ENCODE results near the gene MPEG1. TPM values are rescaled to one million over a fixed set of nuclear protein-coding genes. Genes with fewer than 3 reads are reported as not detected.

Gene MPEG1, protein sequence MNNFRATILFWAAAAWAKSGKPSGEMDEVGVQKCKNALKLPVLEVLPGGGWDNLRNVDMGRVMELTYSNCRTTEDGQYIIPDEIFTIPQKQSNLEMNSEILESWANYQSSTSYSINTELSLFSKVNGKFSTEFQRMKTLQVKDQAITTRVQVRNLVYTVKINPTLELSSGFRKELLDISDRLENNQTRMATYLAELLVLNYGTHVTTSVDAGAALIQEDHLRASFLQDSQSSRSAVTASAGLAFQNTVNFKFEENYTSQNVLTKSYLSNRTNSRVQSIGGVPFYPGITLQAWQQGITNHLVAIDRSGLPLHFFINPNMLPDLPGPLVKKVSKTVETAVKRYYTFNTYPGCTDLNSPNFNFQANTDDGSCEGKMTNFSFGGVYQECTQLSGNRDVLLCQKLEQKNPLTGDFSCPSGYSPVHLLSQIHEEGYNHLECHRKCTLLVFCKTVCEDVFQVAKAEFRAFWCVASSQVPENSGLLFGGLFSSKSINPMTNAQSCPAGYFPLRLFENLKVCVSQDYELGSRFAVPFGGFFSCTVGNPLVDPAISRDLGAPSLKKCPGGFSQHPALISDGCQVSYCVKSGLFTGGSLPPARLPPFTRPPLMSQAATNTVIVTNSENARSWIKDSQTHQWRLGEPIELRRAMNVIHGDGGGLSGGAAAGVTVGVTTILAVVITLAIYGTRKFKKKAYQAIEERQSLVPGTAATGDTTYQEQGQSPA
- not detected in 2 replicates for total RNA-seq (2014; rRNA removed; shearing (Covaris generic); ENCODE audit: low replicate concordance)

DNA sequence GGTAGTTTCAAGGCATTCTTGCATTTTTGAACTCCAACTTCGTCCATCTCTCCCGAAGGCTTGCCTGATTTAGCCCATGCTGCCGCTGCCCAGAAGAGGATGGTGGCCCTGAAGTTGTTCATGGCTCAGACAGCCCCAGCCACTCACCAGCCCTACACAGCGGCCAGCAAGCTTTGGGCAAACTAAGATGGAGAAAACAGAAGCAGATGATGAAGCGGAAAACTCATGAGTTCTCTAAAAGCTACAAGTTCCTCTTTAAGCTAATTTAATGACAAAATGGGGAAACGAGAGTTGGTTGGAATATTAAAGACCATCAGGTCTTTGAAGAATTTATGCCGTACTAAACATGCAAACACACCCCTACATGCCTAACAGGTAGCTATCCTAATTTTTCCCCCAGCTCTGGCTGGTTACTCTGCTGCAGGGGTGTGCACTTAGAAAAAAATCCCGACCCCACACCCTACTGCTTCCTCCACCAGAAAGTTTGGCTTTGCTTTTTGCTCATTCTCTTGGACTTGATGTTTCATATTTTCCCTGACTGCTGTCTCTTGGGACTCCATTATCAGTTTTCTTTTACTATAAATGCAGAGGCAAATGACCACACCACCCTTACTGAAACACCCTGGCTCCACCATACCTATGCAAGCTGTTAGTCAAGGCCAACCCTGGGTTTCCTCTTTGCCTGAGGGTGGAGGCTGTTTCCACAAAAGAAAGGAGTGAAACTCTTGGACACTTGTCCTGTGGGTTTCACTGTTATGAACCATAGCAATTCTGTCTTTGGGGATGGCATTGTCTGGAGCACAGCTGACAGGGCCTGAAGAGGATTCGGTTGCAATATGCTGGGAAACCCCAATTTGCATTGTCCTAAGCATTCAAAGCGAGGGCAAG is at the start of gene MPEG1:
TSS of gene MPEG1 (minus strand) at position 184 of the 888 bp plus-strand sequence. CDS start at position 122, 62 bp downstream.
- DNase-seq (ENCODE audit: low read depth): no peak
- in situ Hi-C loops (cut with HindIII; ENCODE audit: low pct_unique_long_range_greater_than_20kb, low sequenced_read_pairs): no loop called here

DNA sequence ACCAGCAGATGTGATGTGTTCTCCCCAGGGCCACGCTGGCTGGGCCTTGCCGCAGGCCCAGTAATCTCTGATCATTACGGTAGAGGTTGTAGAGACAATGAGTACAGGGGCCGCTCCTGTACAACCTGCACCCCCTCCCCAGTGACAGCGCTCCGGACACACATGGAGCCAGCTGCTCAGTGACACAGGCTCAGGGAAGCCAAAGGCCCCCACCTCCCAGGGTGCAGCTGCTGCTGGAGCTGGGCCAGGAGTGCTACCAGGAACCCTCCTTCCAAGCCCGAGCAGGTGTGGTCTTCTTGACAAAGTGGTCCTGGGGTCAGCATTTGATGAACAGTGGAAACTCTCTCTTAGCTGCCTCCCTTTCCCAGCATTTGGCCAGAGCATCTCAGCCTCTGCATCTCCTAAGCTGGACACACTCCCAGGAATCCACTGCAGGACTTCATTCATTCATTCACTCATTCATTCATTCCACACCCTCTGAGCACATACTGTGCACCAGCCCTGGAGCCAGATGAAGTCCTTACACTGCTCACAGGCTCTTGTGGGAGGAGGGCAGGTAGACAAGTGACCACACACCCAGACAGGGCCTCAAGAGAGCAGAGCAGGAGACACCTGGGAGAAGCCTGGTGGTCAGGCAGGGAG is 49.6 kb upstream of the MPEG1 start:
- in situ Hi-C loops (cut with HindIII; ENCODE audit: low pct_unique_long_range_greater_than_20kb, low sequenced_read_pairs): no loop called here
- no peak for DNase-seq (ENCODE audit: low read depth)

DNA sequence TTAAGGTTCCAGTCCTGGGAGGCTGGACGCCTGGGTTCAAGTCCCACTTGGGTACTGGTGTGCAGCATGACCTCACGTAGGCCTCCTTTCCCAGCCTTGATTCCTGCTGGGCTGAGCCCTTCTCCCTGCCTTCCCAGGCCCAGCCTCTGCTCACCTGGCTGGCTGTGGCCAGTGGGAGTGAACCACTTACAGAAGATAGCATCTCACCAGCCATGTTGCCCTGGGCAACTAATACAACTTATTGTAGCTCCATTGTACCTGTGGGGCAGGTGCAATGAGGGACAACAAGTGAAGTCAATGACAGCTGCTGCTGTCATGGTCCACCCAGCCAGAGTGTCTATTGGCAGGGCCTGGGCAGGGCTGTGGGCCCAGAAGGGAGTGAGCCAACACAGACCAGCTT is 48.4 kb upstream of the MPEG1 start:
- DNase-seq (ENCODE audit: low read depth): no peak
- in situ Hi-C loops (cut with HindIII; ENCODE audit: low pct_unique_long_range_greater_than_20kb, low sequenced_read_pairs): no loop called here

DNA sequence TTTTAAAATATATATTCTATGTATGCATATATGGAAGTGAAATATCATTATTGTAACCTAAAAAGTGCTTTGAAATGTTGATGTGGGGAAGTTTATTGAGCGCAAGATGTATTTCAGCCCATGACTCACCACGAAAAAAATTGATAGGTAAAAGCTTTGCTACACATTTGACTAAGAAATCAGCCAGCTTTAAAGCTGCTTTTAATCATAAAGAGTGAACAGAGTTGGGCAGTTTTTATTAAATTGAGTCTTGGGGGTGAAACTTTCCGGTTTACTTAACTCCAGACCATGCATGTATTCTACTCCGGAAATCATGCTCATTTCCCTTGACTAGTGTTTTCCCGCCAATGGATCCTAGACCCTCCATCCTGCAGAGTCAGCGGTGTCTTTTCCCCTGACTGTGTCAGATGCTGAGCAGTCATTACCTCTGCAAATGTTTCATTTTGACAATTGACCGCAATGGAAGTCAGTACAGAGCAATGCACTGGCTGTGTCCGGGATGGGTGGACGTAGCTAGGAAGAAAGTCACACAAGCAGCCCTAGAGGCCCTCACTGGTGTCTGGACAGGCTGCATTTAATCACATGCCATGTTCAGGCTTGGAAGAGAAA is 47.2 kb upstream of the MPEG1 start:
- DNase-seq (ENCODE audit: low read depth): no peak
- in situ Hi-C loops (cut with HindIII; ENCODE audit: low pct_unique_long_range_greater_than_20kb, low sequenced_read_pairs): no loop called here

DNA sequence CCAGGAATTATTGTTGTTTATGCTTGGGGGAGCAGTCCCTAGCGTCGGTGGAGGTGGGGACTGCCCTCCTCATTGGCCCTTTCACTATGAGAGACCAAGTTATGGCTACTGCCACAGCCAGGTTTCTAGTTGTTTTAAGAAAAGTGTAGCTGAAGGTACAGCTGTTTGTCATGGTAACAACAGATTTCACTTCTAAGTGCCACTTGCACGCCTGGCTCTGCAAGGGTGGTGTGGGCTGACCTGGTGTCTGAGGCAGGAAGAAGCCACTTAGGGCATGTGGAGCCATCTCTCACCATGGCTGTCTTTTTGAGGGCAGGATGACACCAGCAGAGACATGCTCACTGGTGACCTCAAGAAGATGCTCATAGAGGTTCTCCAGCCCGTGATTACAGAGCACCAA is 46.3 kb upstream of the MPEG1 start:
- in situ Hi-C loops (cut with HindIII; ENCODE audit: low pct_unique_long_range_greater_than_20kb, low sequenced_read_pairs): no loop called here
- DNase-seq (ENCODE audit: low read depth): no peak

DNA sequence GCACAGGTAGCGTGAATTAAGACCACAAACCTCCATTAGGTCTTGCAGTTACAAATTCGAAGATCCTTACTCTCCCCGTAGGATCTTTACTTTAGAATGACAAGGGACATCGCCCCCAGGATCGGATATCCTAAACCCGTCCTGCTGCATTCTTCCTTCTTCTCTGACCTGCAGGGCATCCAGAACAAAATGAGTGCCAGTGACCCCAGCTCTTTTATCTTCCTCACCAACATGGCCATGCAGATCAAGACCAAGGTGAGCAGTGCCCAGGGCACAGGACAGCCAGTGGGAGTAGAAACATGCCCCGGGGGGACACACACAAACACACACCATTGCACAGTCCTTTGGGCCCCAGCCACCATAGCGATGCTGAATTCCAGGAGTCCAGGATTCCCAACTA is 42.6 kb upstream of the MPEG1 start:
- in situ Hi-C loops (cut with HindIII; ENCODE audit: low pct_unique_long_range_greater_than_20kb, low sequenced_read_pairs): no loop called here
- DNase-seq (ENCODE audit: low read depth): no peak

DNA sequence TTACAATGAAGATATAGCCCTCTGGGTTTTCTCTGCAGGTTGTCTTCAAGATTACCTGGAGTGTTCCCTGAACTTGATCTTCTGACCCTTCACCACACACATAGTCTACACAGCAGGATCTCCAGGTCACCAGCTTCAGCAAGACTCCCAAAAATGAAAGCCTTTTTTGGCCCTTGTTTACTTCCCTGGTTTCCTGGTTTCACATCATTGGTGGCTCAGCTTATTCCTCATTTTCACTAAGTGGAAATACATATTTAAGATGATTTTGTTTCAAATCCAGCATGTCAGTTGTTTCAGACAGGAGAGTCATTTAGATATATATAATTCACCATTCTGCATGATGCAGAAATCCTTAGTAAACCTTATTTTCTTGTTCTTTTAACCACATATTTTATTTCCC is 41.6 kb upstream of the MPEG1 start:
- in situ Hi-C loops (cut with HindIII; ENCODE audit: low pct_unique_long_range_greater_than_20kb, low sequenced_read_pairs): no loop called here
- DNase-seq (ENCODE audit: low read depth): no peak

DNA sequence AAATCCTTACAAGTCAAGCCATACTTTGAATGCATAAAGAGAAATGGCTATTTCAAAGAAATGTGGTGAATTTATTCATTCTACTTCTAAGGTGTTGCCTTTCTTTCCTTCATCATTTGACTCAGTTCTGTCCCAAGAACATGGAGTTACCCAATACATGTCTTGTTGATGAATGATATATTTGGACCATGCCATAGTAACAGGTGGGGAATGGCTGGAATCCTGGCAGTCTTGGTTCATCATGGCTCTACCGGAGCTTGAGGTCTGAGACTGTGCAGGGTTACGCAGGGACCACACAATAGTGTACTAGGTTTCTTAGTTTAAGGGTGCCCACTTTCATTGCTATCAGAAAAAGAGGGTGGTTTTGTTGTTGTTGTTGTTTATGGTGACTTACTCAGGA is 40.3 kb upstream of the MPEG1 start:
- DNase-seq (ENCODE audit: low read depth): no peak
- in situ Hi-C loops (cut with HindIII; ENCODE audit: low pct_unique_long_range_greater_than_20kb, low sequenced_read_pairs): no loop called here

DNA sequence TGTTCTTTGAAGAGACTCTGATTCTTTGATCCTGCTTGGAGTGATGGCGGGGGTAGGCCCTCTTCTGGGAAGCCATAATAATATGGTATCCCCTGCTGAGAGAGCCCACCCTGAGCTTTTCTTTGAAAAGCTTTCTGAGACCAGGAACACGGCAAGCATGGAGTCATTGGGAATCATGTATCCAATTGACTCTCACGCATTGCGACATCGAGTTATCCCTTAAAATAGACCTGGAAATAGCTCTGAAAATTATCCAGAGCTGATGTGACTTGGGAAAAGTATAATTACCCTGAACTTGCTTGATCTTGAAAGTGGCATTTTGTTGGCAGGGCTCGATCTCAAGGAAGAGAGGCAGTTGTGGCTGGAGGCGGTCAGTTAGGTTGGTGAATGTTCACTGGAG is 36.8 kb upstream of the MPEG1 start:
- in situ Hi-C loops (cut with HindIII; ENCODE audit: low pct_unique_long_range_greater_than_20kb, low sequenced_read_pairs): no loop called here

DNA sequence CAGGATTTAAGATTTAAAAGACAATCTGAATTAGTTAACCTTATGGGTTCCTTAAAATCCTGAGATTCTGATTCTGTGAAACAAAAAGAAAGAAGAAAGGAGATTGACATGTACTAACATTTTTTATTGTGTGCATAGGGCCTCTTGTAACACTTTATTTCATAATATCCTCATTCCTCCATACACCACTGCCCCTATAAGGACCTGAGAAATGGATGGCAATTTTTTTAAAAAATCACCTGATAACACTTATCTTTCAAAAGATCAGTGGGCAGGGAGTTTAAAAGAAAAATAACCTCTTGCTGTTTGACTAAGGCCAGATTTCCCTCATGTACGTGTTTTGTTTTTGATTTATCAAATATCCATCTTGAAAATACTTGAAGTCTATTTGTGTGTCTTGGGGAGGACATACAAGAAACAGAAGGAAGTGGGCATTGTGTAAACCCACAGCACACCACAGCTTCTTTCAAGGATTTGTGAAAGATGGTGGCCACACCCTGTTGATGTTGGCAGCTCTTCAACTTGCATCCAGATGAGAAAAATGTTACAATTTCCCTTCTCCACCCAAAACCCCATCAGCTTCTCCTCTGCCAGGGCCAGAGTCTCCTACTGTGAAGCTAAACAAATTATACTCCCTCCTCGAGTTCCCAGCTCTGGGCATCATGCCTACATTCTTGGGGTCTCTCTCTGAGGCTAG is 35.0 kb upstream of the MPEG1 start:
- no peak for DNase-seq (ENCODE audit: low read depth)

More for the DNA sequence above, 36.8 kb upstream of the MPEG1 start:
- no peak for DNase-seq (ENCODE audit: low read depth)

DNA sequence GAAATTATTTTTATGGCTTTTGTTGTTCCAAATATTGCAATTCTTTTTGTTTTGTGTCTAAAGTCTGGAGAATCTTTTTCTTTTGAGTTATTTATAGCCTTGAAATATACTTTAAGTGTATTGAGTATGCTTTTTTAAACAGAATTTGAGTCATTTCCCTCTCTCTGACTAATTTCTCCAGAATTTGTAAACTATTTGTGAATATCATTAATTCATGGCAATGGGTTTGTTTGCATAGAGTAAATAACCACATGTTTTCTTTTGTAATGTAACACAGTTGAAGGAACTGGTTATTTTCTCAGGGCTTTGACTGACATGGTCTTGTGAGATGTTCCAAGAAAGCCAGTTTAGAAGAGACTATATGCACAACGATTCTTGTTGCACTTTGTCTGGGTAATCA is 30.9 kb upstream of the MPEG1 start:
- DNase-seq (ENCODE audit: low read depth): no peak
- in situ Hi-C loops (cut with HindIII; ENCODE audit: low pct_unique_long_range_greater_than_20kb, low sequenced_read_pairs): no loop called here

More for the DNA sequence above, 35.0 kb upstream of the MPEG1 start:
- in situ Hi-C loops (cut with HindIII; ENCODE audit: low pct_unique_long_range_greater_than_20kb, low sequenced_read_pairs): no loop called here

DNA sequence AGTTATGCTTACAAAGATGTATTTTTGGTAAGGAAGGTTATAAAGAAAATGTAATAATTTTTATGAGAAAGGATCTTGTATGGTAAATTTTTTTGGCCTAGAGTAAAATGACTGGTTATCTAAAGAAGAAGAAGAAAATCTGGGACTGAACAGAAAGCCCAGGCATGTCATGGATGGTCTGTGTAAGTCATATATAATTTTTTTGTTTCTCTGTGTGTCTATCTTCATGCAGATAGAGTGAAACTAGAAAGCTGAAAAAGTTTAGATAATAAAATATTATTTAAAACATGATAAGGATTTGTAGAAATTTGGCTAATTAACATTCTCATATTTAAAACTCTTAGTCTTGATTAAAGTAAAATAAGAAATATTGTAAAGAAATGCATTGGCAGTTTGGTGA is 27.6 kb upstream of the MPEG1 start:
- DNase-seq (ENCODE audit: low read depth): no peak
- in situ Hi-C loops (cut with HindIII; ENCODE audit: low pct_unique_long_range_greater_than_20kb, low sequenced_read_pairs): no loop called here

DNA sequence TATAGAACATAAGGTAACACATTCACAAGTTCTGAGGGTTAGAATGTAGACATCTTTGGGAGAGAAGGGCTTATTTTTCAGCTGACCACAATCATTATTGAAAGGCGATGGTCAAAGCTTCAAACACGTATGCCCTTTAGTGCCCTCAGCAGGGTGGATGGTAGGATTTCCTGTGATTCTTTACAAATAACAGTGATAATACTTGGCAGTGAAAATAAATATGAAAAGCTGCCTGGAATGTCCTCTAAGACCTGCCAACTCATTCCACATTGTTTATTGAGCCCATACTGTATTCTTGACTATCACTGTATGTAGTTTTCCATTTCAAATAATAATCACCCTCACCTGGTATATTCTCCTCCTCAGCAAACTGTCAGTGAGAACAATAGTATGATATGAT is 13.7 kb upstream of the MPEG1 start:
- no peak for DNase-seq (ENCODE audit: low read depth)
- in situ Hi-C loops (cut with HindIII; ENCODE audit: low pct_unique_long_range_greater_than_20kb, low sequenced_read_pairs): no loop called here

DNA sequence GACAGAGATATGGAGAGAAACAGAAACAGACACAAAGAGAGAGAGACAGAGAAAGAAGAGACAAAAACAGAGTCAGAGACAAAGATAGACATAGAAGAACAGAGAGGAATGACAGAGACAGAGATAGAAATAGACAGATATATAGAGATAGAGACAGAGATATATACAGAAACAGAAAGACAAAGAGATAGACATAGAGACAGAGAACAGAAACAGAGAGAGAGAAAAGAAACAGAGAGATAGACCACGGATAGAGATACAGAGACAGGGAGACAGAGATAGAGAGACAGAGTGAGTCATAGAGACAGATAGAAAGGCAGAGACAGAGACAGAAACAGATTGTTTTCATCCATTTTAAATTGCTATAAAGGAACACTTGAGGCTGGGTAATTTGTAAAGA is 12.3 kb upstream of the MPEG1 start:
- DNase-seq (ENCODE audit: low read depth): no peak
- in situ Hi-C loops (cut with HindIII; ENCODE audit: low pct_unique_long_range_greater_than_20kb, low sequenced_read_pairs): no loop called here

DNA sequence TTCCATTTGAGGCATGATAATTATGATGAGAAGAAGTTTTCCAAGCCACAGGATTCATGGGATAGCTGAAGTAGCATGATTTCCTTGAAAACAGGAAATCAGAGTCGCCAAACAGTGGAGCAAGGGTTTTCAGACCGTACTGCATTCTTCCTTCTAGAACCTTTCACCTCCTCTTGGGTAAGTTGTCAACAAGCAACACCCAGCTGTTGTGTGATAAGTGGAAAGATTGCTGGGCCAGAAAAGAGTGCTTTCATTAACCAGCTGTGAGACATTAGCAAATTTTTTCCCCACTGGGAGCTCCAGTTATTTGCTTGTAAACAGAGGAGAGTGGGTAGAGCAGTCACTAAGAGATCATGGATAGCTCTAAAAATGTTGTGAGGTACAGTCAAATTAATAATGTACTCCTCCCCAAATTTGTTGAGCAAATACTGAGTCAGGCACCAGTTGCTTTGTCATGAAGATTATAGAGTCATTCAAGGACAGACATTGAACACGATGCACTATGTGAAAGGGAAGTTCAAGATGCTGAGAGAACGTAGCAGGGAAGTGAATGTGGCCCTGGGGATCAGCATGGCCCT is 11.7 kb upstream of the MPEG1 start:
- in situ Hi-C loops (cut with HindIII; ENCODE audit: low pct_unique_long_range_greater_than_20kb, low sequenced_read_pairs): no loop called here
- DNase-seq (ENCODE audit: low read depth): no peak

DNA sequence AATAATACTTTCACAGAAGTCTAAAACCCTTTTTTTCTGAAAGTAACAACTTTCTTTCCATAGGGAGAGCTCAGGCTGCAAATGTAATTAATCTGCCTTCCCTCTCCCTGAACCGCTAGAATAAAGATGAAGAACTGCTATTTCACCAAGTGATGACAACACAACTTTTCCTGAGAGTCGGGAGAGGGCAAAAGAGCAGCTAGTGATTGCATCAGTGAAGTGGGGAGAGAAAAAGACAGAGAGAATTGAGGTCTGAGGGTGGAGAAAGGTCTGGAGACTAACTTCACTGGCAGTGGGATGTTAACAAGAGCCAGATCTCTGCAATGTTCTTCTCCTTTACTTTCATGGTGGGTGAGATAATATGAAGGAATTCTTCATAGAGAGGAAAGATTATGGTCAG is 10.9 kb upstream of the MPEG1 start:
- DNase-seq (ENCODE audit: low read depth): no peak
- in situ Hi-C loops (cut with HindIII; ENCODE audit: low pct_unique_long_range_greater_than_20kb, low sequenced_read_pairs): no loop called here

DNA sequence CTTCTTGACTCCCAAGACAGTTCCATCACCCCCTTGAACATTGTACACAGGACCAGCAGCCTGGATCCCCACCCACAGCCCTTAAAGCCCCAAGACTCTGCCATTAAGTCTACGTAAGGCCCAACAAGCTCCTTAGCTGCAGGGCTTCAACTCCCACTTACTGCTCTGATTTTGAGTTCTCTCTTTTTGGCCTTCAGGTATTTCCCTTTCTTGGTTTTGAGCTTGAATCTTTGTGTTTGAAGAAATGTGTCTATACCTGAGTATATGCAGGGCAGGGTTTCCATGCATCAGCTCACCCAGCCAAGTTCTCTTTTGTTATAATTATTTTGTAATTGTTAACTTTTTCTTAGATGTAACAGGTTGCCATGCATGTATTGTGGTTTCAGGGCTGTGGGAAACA is 10.4 kb upstream of the MPEG1 start:
- DNase-seq (ENCODE audit: low read depth): no peak
- in situ Hi-C loops (cut with HindIII; ENCODE audit: low pct_unique_long_range_greater_than_20kb, low sequenced_read_pairs): no loop called here

Measured in Caki2 (cell line).